SK-N-SH (cell line): ENCODE measurements around the gene IRF3. TPM values are rescaled to one million over a fixed set of nuclear protein-coding genes. Genes with fewer than 3 reads are reported as not detected.
A peak's percentile ranks its signal among the peaks of the same experiment; 100 is the strongest.

Experiments used
- CTCF ChIA-PET: fragments of 300-600, 350-600 bp; formaldehyde crosslinking; extraction: SDS; loops from one replicate; lab custom pipeline; 2021; lab: Yijun Ruan, JAX
- POLR2A ChIA-PET: fragments of 350-600 bp; sonication (Branson Sonifier 250); formaldehyde crosslinking; extraction: SDS; loops from one replicate; lab custom pipeline; 2020; ENCODE audit warnings: antibody characterized with exemption, inconsistent platforms; lab: Yijun Ruan, JAX
- DNase-seq: peaks from one replicate; pipeline ENCODE4 v3.0.0; 2012
- H2AFZ ChIP-seq: fragments of 200-600 bp; sonication (generic); 2 replicates; pipeline ENCODE4 v1.8.1; 2016; ENCODE audit warnings: antibody characterized with exemption, mild to moderate bottlenecking, low read depth
- H3F3A ChIP-seq: fragments of 200-600 bp; sonication (generic); replicated peaks from 2 replicates; pipeline ENCODE3; 2016; ENCODE audit warnings: antibody characterized with exemption, mild to moderate bottlenecking; ENCODE audit not compliant: insufficient read depth
- H3K27ac ChIP-seq, 2 experiments: fragments of 200-500 bp in 1 of 2; fragments of 200-600 bp in 1 of 2; sonication (Bioruptor generic) in 1 of 2; sonication (generic), shearing (Covaris generic) in 1 of 2; 2 replicates each; pipeline versions ENCODE4 v1.5.1 to v1.6.1; 2014 to 2016; ENCODE audit warnings: low read depth in 2 of 2, inconsistent platforms in 1 of 2, low read length in 1 of 2, mild to moderate bottlenecking in 1 of 2, mixed read lengths in 1 of 2
- H3K27me3 ChIP-seq: fragments of 200-600 bp; sonication (generic), shearing (Covaris generic); 2 replicates; pipeline ENCODE4 v1.6.1; 2016; ENCODE audit warnings: mixed run types; ENCODE audit not compliant: insufficient read depth
- H3K36me3 ChIP-seq, 2 experiments: fragments of 200-500 bp in 1 of 2; fragments of 200-600 bp in 1 of 2; sonication (Bioruptor generic) in 1 of 2; sonication (generic) in 1 of 2; replicated peaks in 1 of 2; 2 replicates each; pipeline versions ENCODE3 to v1.5.1; 2014 to 2016; ENCODE audit warnings: low read length in 1 of 2, mild to moderate bottlenecking in 1 of 2; ENCODE audit not compliant: insufficient read depth in 2 of 2, control insufficient read depth in 1 of 2
- H3K4me1 ChIP-seq, 2 experiments: fragments of 200-500 bp in 1 of 2; fragments of 200-600 bp in 1 of 2; sonication (Bioruptor generic) in 1 of 2; sonication (generic), shearing (Covaris generic) in 1 of 2; 2 replicates each; pipeline versions ENCODE4 v1.5.1 to v1.6.1; 2014 to 2016; ENCODE audit warnings: low read depth in 1 of 2, low read length in 1 of 2, mixed run types in 1 of 2; ENCODE audit not compliant: insufficient read depth in 2 of 2, control insufficient read depth in 1 of 2
- H3K4me2 ChIP-seq: fragments of 200-600 bp; sonication (generic), shearing (Covaris generic); 2 replicates; pipeline ENCODE4 v1.6.1; 2017; ENCODE audit warnings: mixed run types
- H3K4me3 ChIP-seq, 2 experiments: fragments of 200-500 bp in 1 of 2; fragments of 200-600 bp in 1 of 2; sonication (Bioruptor generic) in 1 of 2; sonication (generic), shearing (Covaris generic) in 1 of 2; 2 replicates each; pipeline versions ENCODE4 v1.5.1 to v1.8.1; 2014 to 2016; ENCODE audit warnings: low read depth in 2 of 2, inconsistent platforms in 1 of 2, low read length in 1 of 2, mild to moderate bottlenecking in 1 of 2, mixed read lengths in 1 of 2, moderate library complexity in 1 of 2
- H3K79me2 ChIP-seq: fragments of 200-600 bp; sonication (generic); 2 replicates; pipeline ENCODE4 v1.8.1; 2017; ENCODE audit warnings: mild to moderate bottlenecking; ENCODE audit not compliant: insufficient read depth
- H3K9ac ChIP-seq: fragments of 200-600 bp; sonication (generic); 2 replicates; pipeline ENCODE4 v1.6.1; 2017; ENCODE audit warnings: mixed run types
- H3K9me2 ChIP-seq: fragments of 200-600 bp; sonication (generic); 2 replicates; pipeline ENCODE4 v1.6.1; 2017; ENCODE audit warnings: mixed run types
- H3K9me3 ChIP-seq: fragments of 200-600 bp; sonication (generic); 2 replicates; pipeline ENCODE4 v1.6.1; 2017; ENCODE audit warnings: mixed run types, mild to moderate bottlenecking, moderate library complexity
- H4K20me1 ChIP-seq: fragments of 200-600 bp; sonication (generic); 2 replicates; pipeline ENCODE4 v1.6.1; 2017; ENCODE audit warnings: mild to moderate bottlenecking, mixed run types; ENCODE audit not compliant: insufficient read depth
- CHD2 ChIP-seq: fragments of 150-350 bp; IDR thresholded peaks from 2 replicates; pipeline ENCODE4 v1.6.1; 2018; ENCODE audit warnings: low read length; ENCODE audit not compliant: partially characterized antibody
- EP300 ChIP-seq, 2 experiments: IDR thresholded peaks; 2 replicates each; pipeline versions ENCODE4 v1.4.0 to v1.6.1; 2012; ENCODE audit warnings: borderline replicate concordance in 1 of 2, low read depth in 1 of 2, low read length in 1 of 2
- EZH2phosphoT487 ChIP-seq: fragments of 200-600 bp; sonication (generic); IDR thresholded peaks from 2 replicates; pipeline ENCODE4 v1.6.1; 2017; ENCODE audit warnings: low read depth, mixed run types, mild to moderate bottlenecking, antibody characterized with exemption, moderate library complexity, borderline replicate concordance
- FOXM1 ChIP-seq: IDR thresholded peaks from 2 replicates; pipeline ENCODE4 v1.4.0; 2012; ENCODE audit warnings: low read depth, mild to moderate bottlenecking
- MEF2A ChIP-seq: IDR thresholded peaks from 2 replicates; pipeline ENCODE4 v1.4.0; 2012; ENCODE audit warnings: low read depth, borderline replicate concordance
- MXI1 ChIP-seq: IDR thresholded peaks from 2 replicates; pipeline ENCODE4 v1.6.1; 2012; ENCODE audit warnings: mild to moderate bottlenecking, low read depth, low read length, improper control_type of control experiment
- NFIC ChIP-seq: IDR thresholded peaks from 2 replicates; pipeline ENCODE4 v1.4.0; 2012; ENCODE audit warnings: borderline replicate concordance
- NRF1 ChIP-seq: IDR thresholded peaks from 2 replicates; pipeline ENCODE4 v1.6.1; 2012; ENCODE audit warnings: low read depth, mild to moderate bottlenecking, low read length
- POLR2AphosphoS5 ChIP-seq: IDR thresholded peaks from 2 replicates; pipeline ENCODE4 v1.6.1; 2012; ENCODE audit warnings: low read depth, low read length
- RCOR1 ChIP-seq: fragments of 150-350 bp; IDR thresholded peaks from 2 replicates; pipeline ENCODE4 v1.6.1; 2017; ENCODE audit warnings: antibody characterized with exemption, low read length
- RFX5 ChIP-seq: IDR thresholded peaks from 2 replicates; pipeline ENCODE4 v1.6.1; 2012; ENCODE audit warnings: mild to moderate bottlenecking, improper control_type of control experiment, low read length
- RXRA ChIP-seq: IDR thresholded peaks from 2 replicates; pipeline ENCODE4 v1.4.0; 2012; ENCODE audit warnings: low read depth, mild to moderate bottlenecking, borderline replicate concordance
- SMC3 ChIP-seq: IDR thresholded peaks from 2 replicates; pipeline ENCODE4 v1.6.1; 2012; ENCODE audit warnings: low read depth, low read length, improper control_type of control experiment
- YY1 ChIP-seq: IDR thresholded peaks from 2 replicates; pipeline ENCODE4 v1.4.0; 2012; ENCODE audit warnings: low read depth, mild to moderate bottlenecking
- ZBTB33 ChIP-seq: IDR thresholded peaks from 2 replicates; pipeline ENCODE4 v1.4.0; 2012; ENCODE audit warnings: low read depth, borderline replicate concordance
- WGBS: methylation state at CpG from one replicate; pipeline ENCODE4 v1.1.6; 2017; ENCODE audit warnings: low lambda C conversion rate; 5-methylcytosine and 5-hydroxymethylcytosine counted together
- polyA plus RNA-seq, 3 experiments: library from polyadenylated mRNA; depleted of rRNA; stranded (reverse); fragments of >200 nt; gene quantifications; 2 replicates each; pipeline ENCODE4 v1.2.3, GENCODE V29; 2012
- TF ChIP-seq, protein P1 (sequence below): fragments of 200-600 bp; sonication (generic); IDR thresholded peaks from 2 replicates; pipeline ENCODE4 v1.6.1; 2017; ENCODE audit warnings: antibody characterized with exemption, mild to moderate bottlenecking, moderate library complexity
- TF ChIP-seq, protein P2 (sequence below): fragments of 150-350 bp; IDR thresholded peaks from 2 replicates; pipeline ENCODE4 v1.6.1; 2017; ENCODE audit warnings: antibody characterized with exemption, low read length, low read depth, borderline replicate concordance
- TF ChIP-seq, protein P3 (sequence below): fragments of 150-350 bp; IDR thresholded peaks from 2 replicates; pipeline ENCODE4 v1.6.1; 2016; ENCODE audit warnings: mild to moderate bottlenecking, low read depth, low read length

Gene IRF3
- polyA plus RNA-seq, 1 of the 3 experiments (the other 2 are of a cell fraction), result 112 TPM

GRCh38 chr19:49666120-49666444, 425 bp upstream of the IRF3 start:
- TF ChIP-seq, protein P1, sequence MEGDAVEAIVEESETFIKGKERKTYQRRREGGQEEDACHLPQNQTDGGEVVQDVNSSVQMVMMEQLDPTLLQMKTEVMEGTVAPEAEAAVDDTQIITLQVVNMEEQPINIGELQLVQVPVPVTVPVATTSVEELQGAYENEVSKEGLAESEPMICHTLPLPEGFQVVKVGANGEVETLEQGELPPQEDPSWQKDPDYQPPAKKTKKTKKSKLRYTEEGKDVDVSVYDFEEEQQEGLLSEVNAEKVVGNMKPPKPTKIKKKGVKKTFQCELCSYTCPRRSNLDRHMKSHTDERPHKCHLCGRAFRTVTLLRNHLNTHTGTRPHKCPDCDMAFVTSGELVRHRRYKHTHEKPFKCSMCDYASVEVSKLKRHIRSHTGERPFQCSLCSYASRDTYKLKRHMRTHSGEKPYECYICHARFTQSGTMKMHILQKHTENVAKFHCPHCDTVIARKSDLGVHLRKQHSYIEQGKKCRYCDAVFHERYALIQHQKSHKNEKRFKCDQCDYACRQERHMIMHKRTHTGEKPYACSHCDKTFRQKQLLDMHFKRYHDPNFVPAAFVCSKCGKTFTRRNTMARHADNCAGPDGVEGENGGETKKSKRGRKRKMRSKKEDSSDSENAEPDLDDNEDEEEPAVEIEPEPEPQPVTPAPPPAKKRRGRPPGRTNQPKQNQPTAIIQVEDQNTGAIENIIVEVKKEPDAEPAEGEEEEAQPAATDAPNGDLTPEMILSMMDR, result peak; percentile 22; the same call in 1 of the 2 replicates
- TF ChIP-seq, protein P2, sequence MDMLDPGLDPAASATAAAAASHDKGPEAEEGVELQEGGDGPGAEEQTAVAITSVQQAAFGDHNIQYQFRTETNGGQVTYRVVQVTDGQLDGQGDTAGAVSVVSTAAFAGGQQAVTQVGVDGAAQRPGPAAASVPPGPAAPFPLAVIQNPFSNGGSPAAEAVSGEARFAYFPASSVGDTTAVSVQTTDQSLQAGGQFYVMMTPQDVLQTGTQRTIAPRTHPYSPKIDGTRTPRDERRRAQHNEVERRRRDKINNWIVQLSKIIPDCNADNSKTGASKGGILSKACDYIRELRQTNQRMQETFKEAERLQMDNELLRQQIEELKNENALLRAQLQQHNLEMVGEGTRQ, result no peak
- WGBS, result 2% methylated on average over 9 of the region's 9 CpGs
- Histone ChIP-seq H3F3A (peaks cover 18% of the 10 kb centered on the region), H2AFZ (0 out of 2 replicates have a peak overlapping the region, but pooled peaks have one; percentile 52), H4K20me1 (no peaks in the 10 kb centered on the region), H3K9me3 (no peaks in the 10 kb centered on the region), H3K4me1 (peaks cover 9 to 15% of the 10 kb centered on the region in 2 experiments; a peak in 3 of 4 replicates), H3K9me2 (no peaks in the 10 kb centered on the region), H3K36me3 (peaks cover 5 to 16% of the 10 kb centered on the region in 2 experiments), H3K27me3 (no peaks in the 10 kb centered on the region), H3K79me2 (peaks cover 30% of the 10 kb centered on the region), H3K27ac (peak overlapping the region in 1 of 2 experiments; percentile 96; a peak in 1 of 4 replicates), H3K4me3 (peak overlapping the region; percentile 73 to 97), H3K9ac (peak overlapping the region; percentile 90), H3K4me2 (peak overlapping the region; percentile 97)
- POLR2A ChIA-PET, result interaction anchor here (2.2 kb wide), 1 partner anchor 10 kb away, joined by 15 read pairs; the partner anchor contains the start of gene PRMT1
- DNase-seq, result no peak
- CTCF ChIA-PET, result interaction anchor here (1.0 to 9.4 kb wide), 4 partner anchors 10 to 24 kb away, joined by 3 to 78 read pairs (median 4); partner anchors contain the start of genes ADM5 and PRMT1

- Histone ChIP-seq H3K27ac (peak overlapping the region; percentile 76 to 96), H3K36me3 (peaks cover 8 to 25% of the 10 kb centered on the region in 2 experiments), H3F3A (peaks cover 25% of the 10 kb centered on the region), H4K20me1 (no peaks in the 10 kb centered on the region), H3K27me3 (no peaks in the 10 kb centered on the region), H3K4me1 (peaks cover 9 to 15% of the 10 kb centered on the region in 2 experiments; a peak in 3 of 4 replicates), H3K79me2 (peaks cover 30% of the 10 kb centered on the region), H3K9me2 (no peaks in the 10 kb centered on the region), H3K9me3 (no peaks in the 10 kb centered on the region), H3K4me3 (peak overlapping the region; percentile 73 to 97), H2AFZ (peak overlapping the region; percentile 93; the same call in 1 of the 2 replicates), H3K9ac (peak overlapping the region; percentile 90), H3K4me2 (peak overlapping the region; percentile 97)
- no peak for DNase-seq
- ChIA-PET POLR2A (interaction anchor here (0.5 to 2.2 kb wide), 7 partner anchors 9 to 72 kb away, joined by 3 to 15 read pairs (median 5); partner anchors contain the start of genes PRMT1 and RRAS), CTCF (interaction anchor here (0.8 to 9.4 kb wide), 5 partner anchors 11 to 23 kb away, joined by 3 to 78 read pairs (median 4); partner anchors contain the start of genes PRMT1 and SCAF1)
- WGBS, result 2% methylated on average over 7 of the region's 7 CpGs
- TF ChIP-seq FOXM1 (no peak), CHD2 (no peak), EP300 (IDR thresholded peaks at IDR 0.05; ENCODE audit: borderline replicate concordance in 1 of 2, low read depth in 1 of 2, low read length in 1 of 2) (no peak), RXRA (no peak), SMC3 (no peak), ZBTB33 (no peak), MEF2A (no peak), NRF1 (no peak), YY1 (no peak), RCOR1 (no peak), NFIC (no peak), POLR2AphosphoS5 (no peak), RFX5 (no peak), EZH2phosphoT487 (no peak), MXI1 (no peak)
- TF ChIP-seq, protein P3, sequence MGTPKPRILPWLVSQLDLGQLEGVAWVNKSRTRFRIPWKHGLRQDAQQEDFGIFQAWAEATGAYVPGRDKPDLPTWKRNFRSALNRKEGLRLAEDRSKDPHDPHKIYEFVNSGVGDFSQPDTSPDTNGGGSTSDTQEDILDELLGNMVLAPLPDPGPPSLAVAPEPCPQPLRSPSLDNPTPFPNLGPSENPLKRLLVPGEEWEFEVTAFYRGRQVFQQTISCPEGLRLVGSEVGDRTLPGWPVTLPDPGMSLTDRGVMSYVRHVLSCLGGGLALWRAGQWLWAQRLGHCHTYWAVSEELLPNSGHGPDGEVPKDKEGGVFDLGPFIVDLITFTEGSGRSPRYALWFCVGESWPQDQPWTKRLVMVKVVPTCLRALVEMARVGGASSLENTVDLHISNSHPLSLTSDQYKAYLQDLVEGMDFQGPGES, result no peak
- TF ChIP-seq, protein P1, result no peak
Observed at GRCh38 chr19:49665036-49665350, 664 bp downstream of the IRF3 start.
